ENCODE measurements around the gene LMNB1. TPM values are rescaled to one million over a fixed set of nuclear protein-coding genes. Genes with fewer than 3 reads are reported as not detected.

The LMNB1 gene
- polyA plus RNA-seq, 3 donors: 18.0 to 33.0 (median 28.2) TPM

DNA sequence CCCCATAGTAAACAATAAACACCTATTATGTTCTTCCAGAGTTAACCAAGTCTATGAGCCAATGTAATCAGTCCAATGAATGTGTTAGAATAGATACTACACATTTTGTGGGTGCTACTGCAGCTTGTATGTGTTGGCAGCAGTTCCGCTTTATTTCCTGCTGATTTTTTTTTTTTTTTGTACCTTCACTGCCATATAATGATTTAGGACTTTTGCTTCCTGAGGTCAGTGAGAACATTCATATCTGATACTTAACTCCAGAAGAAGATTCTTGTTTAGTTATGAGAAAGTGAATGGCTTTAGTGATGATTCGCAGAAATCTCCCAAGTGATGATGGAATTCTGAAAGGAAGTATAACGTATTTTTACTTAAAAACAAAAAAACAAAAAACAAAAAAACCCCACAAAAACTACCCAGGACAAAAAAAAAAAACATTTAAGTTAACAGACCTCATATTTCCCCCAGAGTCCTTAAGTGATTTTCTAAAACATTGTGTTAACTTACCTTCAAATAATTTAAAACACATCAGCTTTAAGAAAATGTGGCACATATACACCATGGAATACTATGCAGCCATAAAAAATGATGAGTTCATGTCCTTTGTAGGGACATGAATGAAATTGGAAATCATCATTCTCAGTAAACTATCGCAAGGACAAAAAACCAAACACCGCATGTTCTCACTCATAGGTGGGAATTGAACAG lies 24.7 kb upstream of the LMNB1 start:
- Histone ChIP-seq H3K4me3 (replicated peaks in 1 of 3; ENCODE audit: low read depth in 2 of 3, low read length in 3 of 3) (peak overlapping the region in 1 of 3 experiments; percentile 17), H3K79me2 (ENCODE audit: insufficient read depth, low read length) (peaks cover 21% of the 10 kb centered on the region), H3K9me3 (replicated peaks in 1 of 2; ENCODE audit: control insufficient read depth in 1 of 2, insufficient read depth in 1 of 2, low read length in 2 of 2) (no peaks in the 10 kb centered on the region), H3K27ac (ENCODE audit: low read depth in 1 of 2, low read length in 2 of 2) (peak overlapping the region in 1 of 2 donors; percentile 56), H3K4me1 (ENCODE audit: control insufficient read depth in 1 of 2, insufficient read depth in 2 of 2, low read length in 2 of 2) (peaks cover 70 to 91% of the 10 kb centered on the region in 2 donors), H4K20me1 (ENCODE audit: insufficient read depth, low read length) (no peaks in the 10 kb centered on the region), H3K4me2 (replicated peaks; ENCODE audit: extremely low read depth, low read length, poor library complexity, severe bottlenecking) (peak overlapping the region; percentile 28), H2AFZ (ENCODE audit: insufficient read depth, low read depth, low read length, poor library complexity, severe bottlenecking) (no peak overlapping the region), H3K27me3 (ENCODE audit: control insufficient read depth in 2 of 2, insufficient read depth in 2 of 2, low read length in 2 of 2) (no peaks in the 10 kb centered on the region), H3K36me3 (replicated peaks in 1 of 2; ENCODE audit: control insufficient read depth in 1 of 2, insufficient read depth in 2 of 2, low read length in 2 of 2) (no peaks in the 10 kb centered on the region), H3K9ac (ENCODE audit: insufficient read depth, low read length, poor library complexity, severe bottlenecking) (no peak overlapping the region)
- H3K27me3 Mint-ChIP-seq (ENCODE audit: low read depth in 3 of 3): peaks cover 0 to 1% (median 0%) of the 10 kb centered on the region in 3 donors
- H3K36me3 Mint-ChIP-seq: no peaks in the 10 kb centered on the region
- peaks cover 0 to 2% (median 0%) of the 10 kb centered on the region in 7 donors for H3K9me3 Mint-ChIP-seq
- peak in 2 of 3 donors; percentile 47 to 59 for DNase-seq
- WGBS (ENCODE audit: insufficient coverage): no CpG with 5 or more reads among the region's 5 CpGs
- peaks cover 70% of the 10 kb centered on the region for H3K4me1 Mint-ChIP-seq
- intact Hi-C loops (cut with micrococcal nuclease): no loop called here
- H3K27ac Mint-ChIP-seq: peak overlapping the region; percentile 46 to 82 (median 68)
- TF ChIP-seq, protein P1, sequence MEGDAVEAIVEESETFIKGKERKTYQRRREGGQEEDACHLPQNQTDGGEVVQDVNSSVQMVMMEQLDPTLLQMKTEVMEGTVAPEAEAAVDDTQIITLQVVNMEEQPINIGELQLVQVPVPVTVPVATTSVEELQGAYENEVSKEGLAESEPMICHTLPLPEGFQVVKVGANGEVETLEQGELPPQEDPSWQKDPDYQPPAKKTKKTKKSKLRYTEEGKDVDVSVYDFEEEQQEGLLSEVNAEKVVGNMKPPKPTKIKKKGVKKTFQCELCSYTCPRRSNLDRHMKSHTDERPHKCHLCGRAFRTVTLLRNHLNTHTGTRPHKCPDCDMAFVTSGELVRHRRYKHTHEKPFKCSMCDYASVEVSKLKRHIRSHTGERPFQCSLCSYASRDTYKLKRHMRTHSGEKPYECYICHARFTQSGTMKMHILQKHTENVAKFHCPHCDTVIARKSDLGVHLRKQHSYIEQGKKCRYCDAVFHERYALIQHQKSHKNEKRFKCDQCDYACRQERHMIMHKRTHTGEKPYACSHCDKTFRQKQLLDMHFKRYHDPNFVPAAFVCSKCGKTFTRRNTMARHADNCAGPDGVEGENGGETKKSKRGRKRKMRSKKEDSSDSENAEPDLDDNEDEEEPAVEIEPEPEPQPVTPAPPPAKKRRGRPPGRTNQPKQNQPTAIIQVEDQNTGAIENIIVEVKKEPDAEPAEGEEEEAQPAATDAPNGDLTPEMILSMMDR (IDR thresholded peaks at IDR 0.05): no peak
- H3K4me3 Mint-ChIP-seq: peak overlapping the region in 1 of 2 donors; percentile 7

DNA sequence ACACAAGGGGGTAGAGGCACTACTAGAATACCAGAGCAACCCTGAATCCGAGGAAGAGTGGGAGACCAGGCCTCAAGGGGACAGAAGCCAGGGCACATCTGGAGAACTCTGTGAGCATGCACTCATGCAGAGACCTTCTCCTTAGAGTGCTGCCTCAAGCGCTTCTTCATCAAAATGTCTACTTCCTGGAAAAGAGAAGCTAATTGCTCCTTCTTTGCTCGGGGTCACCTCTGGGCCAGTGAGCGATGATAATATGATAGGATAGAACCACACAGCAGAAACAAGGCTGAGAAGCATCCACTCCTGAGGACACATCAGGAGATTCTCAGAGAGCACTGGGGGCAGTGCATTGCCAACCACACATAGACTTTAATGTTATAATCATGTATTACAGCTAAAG lies 23.7 kb upstream of the LMNB1 start:
- H3K4me3 ChIP-seq (replicated peaks in 1 of 3; ENCODE audit: low read depth in 2 of 3, low read length in 3 of 3): no peak overlapping the region
- no peak overlapping the region for H3K9ac ChIP-seq (ENCODE audit: insufficient read depth, low read length, poor library complexity, severe bottlenecking)
- no peaks in the 10 kb centered on the region for H4K20me1 ChIP-seq (ENCODE audit: insufficient read depth, low read length)
- Mint-ChIP-seq H3K27me3 (ENCODE audit: low read depth in 3 of 3) (peaks cover 0 to 1% (median 0%) of the 10 kb centered on the region in 3 donors), H3K27ac (peak overlapping the region; percentile 88 to 94 (median 92)), H3K4me3 (peak overlapping the region in 1 of 2 donors; percentile 15), H3K4me1 (peaks cover 71% of the 10 kb centered on the region), H3K36me3 (no peaks in the 10 kb centered on the region), H3K9me3 (peaks cover 0 to 2% (median 0%) of the 10 kb centered on the region in 7 donors)
- peaks cover 21% of the 10 kb centered on the region for H3K79me2 ChIP-seq (ENCODE audit: insufficient read depth, low read length)
- H3K27ac ChIP-seq (ENCODE audit: low read depth in 1 of 2, low read length in 2 of 2): peak overlapping the region; percentile 61 to 74
- no peak overlapping the region for H3K4me2 ChIP-seq (replicated peaks; ENCODE audit: extremely low read depth, low read length, poor library complexity, severe bottlenecking)
- H2AFZ ChIP-seq (ENCODE audit: insufficient read depth, low read depth, low read length, poor library complexity, severe bottlenecking): peak overlapping the region; percentile 26
- no peaks in the 10 kb centered on the region for H3K27me3 ChIP-seq (ENCODE audit: control insufficient read depth in 2 of 2, insufficient read depth in 2 of 2, low read length in 2 of 2)
- peaks cover 69 to 92% of the 10 kb centered on the region in 2 donors for H3K4me1 ChIP-seq (ENCODE audit: control insufficient read depth in 1 of 2, insufficient read depth in 2 of 2, low read length in 2 of 2)
- 94% methylated on average over 1 of the region's 4 CpGs for WGBS (ENCODE audit: insufficient coverage)
- no peaks in the 10 kb centered on the region for H3K9me3 ChIP-seq (replicated peaks in 1 of 2; ENCODE audit: control insufficient read depth in 1 of 2, insufficient read depth in 1 of 2, low read length in 2 of 2)
- intact Hi-C loops (cut with micrococcal nuclease): no loop called here
- TF ChIP-seq, protein P1 (IDR thresholded peaks at IDR 0.05): no peak
- H3K36me3 ChIP-seq (replicated peaks in 1 of 2; ENCODE audit: control insufficient read depth in 1 of 2, insufficient read depth in 2 of 2, low read length in 2 of 2): no peaks in the 10 kb centered on the region
- peak in 1 of 3 donors; percentile 34 for DNase-seq

Measured in CD14-positive monocyte (primary cell).